PFSK-1 (cell line): Measurements from ENCODE around the gene CNPPD1.

ENCODE experiments used
- FOXP2 ChIP-seq: optimal IDR thresholded peaks from 2 replicates; pipeline ENCODE3; 2011; ENCODE audit warnings: borderline replicate concordance, control low read depth, inconsistent platforms; ENCODE audit not compliant: insufficient read depth; ENCODE audit errors: extremely low read length, extremely low read depth
- POLR2AphosphoS5 ChIP-seq: IDR thresholded peaks from 2 replicates; pipeline ENCODE4 v1.6.1; 2012; ENCODE audit warnings: low read depth, mild to moderate bottlenecking, control low read depth, low read length, moderate library complexity
- REST ChIP-seq, 2 experiments: IDR thresholded peaks; 2 replicates each; pipeline versions ENCODE4 v1.6.1 to v1.8.0; 2011 to 2012; ENCODE audit warnings: low read depth in 2 of 2, low read length in 2 of 2, control low read depth in 1 of 2, inconsistent platforms in 1 of 2, mild to moderate bottlenecking in 1 of 2, moderate library complexity in 1 of 2; ENCODE audit not compliant: insufficient read depth in 1 of 2
- SIN3A ChIP-seq: IDR thresholded peaks from 2 replicates; pipeline ENCODE4 v1.6.1; 2012; ENCODE audit warnings: mild to moderate bottlenecking, low read length, moderate library complexity, borderline replicate concordance; ENCODE audit not compliant: insufficient read depth
- TAF1 ChIP-seq: IDR thresholded peaks from 2 replicates; pipeline ENCODE4 v1.6.1; 2012; ENCODE audit warnings: low read length, control low read depth, borderline replicate concordance; ENCODE audit not compliant: insufficient read depth

Gene CNPPD1

DNA sequence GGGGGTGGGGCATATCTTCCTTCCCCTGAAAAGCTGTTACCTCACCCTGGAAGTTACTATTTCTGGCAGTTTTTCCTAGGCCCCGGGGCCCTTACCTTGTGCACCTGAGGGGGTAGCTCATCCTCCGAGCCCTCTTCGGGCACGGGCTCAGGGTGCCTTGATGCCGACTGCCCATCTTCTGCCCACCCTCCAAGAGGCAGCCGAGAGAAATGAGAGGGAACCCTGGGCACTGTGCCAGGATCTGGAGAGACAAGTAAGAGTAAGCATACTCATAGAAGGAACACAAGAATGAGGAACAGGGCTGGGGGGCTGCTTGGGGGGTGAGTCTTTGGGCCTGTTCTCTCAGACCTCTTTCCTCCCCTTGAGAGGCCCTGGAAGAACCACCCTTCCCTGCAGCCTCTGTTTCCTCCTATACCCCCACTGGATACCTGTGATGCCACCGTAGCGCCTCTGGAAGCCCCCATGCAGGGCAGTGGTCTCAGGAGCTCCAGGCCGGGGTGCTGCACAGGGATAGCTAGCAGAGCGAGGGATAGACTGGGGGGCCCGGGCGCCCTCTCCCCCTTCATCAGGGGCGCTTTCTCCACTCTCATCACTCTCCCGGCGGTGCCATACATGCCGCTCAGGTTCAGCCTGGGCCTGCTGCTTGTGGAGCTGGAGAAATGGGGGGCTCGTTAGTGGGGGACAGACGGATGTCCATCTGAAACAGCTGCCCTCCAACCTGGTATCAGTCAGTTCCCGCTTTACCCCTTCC, 44.1 kb upstream of the CNPPD1 start:
- TF ChIP-seq FOXP2 (no peak), SIN3A (no peak), TAF1 (no peak), POLR2AphosphoS5 (no peak), REST (IDR thresholded peaks at IDR 0.05; ENCODE audit: insufficient read depth in 1 of 2, low read depth in 2 of 2, low read length in 2 of 2) (no peak)

DNA sequence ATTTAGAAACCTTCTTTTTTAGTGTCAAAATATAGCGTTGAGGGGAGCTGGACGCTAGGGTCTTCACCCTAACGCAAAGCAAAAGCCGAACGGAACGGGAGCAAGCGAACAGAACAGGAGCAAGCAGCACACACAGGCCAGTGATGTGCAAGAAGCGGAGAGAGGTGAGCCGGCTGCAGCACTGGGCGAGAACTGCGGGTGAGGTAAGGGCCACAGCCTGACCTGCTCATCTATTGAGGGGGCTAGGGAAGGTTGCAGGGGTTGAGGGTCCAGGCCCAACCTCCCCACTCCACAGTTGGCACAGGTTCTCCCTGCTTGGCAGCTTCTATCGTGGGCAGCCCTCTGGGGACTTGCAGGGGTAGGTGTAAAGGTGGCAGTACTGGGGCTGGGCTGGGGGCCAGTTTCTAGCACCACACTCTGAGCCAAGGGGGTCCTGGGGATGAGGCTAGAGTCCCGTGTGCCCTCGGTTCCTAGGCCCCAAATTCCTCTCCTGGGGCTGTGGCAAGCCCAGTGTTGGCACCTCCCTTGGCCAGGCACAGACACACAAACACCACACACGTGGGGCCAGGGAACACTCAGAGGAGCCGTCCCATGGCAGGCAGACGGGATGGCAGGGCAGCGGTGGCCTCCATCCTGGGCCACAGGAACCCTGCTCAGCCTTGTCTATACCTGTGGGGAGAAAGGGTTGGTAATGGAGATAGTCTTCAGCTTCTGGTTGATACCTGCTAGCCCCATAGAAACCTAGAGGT, 43.2 kb upstream of the CNPPD1 start:
- no peak for TF ChIP-seq TAF1
- TF ChIP-seq REST (IDR thresholded peaks at IDR 0.05; ENCODE audit: insufficient read depth in 1 of 2, low read depth in 2 of 2, low read length in 2 of 2) = no peak
- TF ChIP-seq POLR2AphosphoS5 = no peak
- no peak for TF ChIP-seq FOXP2
- no peak for TF ChIP-seq SIN3A

GRCh38 chr2:219218732-219219701, 42.3 kb upstream of the CNPPD1 start, which contains the start of gene ABCB6:
Gene ABCB6 (minus strand): TSS chr2:219218958. CDS start chr2:219218673, 285 bp downstream.
- TF ChIP-seq TAF1 (peak; percentile 66; the same call in 1 of the 2 replicates), REST (IDR thresholded peaks at IDR 0.05; ENCODE audit: insufficient read depth in 1 of 2, low read depth in 2 of 2, low read length in 2 of 2) (no peak), POLR2AphosphoS5 (peak; percentile 90), SIN3A (peak; percentile 4; the same call in 1 of the 2 replicates), FOXP2 (peak; percentile 64)

DNA sequence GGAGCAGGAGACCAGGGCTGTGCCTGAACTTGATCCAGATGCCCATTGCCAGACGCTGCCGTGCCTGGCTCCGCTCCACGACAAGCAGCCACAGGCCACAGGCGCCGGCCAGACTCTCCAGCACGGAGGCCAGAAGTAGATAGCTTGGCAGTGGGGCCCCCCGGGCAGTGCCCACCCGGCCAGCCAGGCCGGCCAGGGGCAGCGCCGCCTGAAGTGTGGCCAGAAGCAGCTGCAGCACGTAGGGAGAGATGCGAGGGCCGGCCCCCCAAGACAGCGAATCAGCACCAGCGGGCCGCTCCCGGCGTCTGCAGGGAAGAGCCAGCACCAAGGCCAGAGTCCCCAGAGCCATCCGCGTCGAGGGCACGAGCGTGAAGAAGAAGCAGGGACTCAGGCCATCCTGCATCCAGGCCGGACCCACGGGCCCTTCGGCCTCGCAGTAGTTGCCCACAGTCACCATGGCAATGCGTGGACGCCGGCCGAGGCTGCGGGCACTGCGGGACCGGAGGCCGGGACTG, 41.5 kb upstream of the CNPPD1 start:
- TF ChIP-seq REST (IDR thresholded peaks at IDR 0.05; ENCODE audit: insufficient read depth in 1 of 2, low read depth in 2 of 2, low read length in 2 of 2) (peak; percentile 78 to 88), SIN3A (no peak; the same call in 1 of the 2 replicates)
